GM21423 (cell line): ENCODE data around the gene RNF223.
A peak's percentile ranks its signal among the peaks of the same experiment; 100 is the strongest.

Experiments used
- ATAC-seq: cut with Tn5 transposase; IDR thresholded peaks from one replicate; pipeline ENCODE4 v1.9.1; 2021; ENCODE audit warnings: mild to moderate bottlenecking, moderate library complexity; ENCODE audit not compliant: unreplicated experiment

Gene RNF223

GRCh38 chr1:1047407-1047806 is 26.7 kb downstream of the RNF223 start:
- no peak for ATAC-seq

GRCh38 chr1:1046767-1047166 is 27.3 kb downstream of the RNF223 start:
- no peak for ATAC-seq

GRCh38 chr1:1046243-1046642 is 27.9 kb downstream of the RNF223 start:
- no peak for ATAC-seq

- no peak for ATAC-seq
These were observed 29.0 kb downstream of the RNF223 start for GRCh38 chr1:1045129-1045528.

GRCh38 chr1:1044455-1045078 is 29.5 kb downstream of the RNF223 start:
- ATAC-seq = no peak

GRCh38 chr1:1043921-1044320 is 30.2 kb downstream of the RNF223 start:
- no peak for ATAC-seq

DNA sequence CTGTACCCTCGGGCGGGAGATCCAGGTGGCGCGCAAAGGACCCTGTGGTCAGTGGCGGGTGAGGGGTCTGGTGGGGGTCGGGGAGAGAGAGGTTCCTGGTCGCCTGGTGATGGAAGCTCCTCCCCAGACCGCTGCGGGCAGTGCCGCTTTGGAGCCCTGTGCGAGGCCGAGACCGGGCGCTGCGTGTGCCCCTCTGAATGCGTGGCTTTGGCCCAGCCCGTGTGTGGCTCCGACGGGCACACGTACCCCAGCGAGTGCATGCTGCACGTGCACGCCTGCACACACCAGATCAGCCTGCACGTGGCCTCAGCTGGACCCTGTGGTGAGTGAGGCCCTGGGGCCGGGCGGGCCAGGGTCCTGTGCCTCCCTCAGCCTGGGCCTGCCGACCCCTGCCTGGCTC is 30.7 kb downstream of the RNF223 start:
- no peak for ATAC-seq

DNA sequence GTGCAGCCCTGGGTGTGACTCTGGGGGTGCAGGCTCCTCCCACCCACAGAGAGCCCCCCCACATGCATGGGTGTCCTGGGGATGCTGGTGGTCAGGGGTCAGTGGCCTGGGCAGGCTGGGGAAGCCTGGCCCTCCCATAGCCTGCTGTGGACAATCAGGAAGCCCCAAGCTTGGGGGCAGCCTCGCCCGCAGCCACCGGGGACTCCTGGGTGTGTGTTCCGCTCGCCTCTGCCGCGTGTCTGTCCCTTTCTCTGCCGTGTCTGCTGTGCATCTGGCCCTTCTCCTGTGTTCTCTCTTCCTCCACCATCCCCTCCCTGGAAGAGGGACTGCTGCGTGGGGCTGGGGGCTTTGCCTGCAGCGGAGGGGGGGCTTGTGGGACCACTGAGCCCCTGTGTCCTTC is 31.3 kb downstream of the RNF223 start:
- no peak for ATAC-seq

- ATAC-seq = no peak
These were observed 32.2 kb downstream of the RNF223 start for GRCh38 chr1:1041873-1042272.

DNA sequence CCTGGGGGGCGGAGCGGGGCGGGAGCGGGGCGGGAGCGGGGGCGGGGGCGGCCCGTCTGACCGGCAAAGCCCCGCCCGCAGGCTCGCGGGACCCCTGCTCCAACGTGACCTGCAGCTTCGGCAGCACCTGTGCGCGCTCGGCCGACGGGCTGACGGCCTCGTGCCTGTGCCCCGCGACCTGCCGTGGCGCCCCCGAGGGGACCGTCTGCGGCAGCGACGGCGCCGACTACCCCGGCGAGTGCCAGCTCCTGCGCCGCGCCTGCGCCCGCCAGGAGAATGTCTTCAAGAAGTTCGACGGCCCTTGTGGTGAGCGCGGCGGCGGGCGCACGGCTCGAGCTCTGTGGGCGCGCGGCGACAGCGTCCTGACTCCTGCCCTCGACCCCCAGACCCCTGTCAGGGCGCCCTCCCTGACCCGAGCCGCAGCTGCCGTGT is 33.0 kb downstream of the RNF223 start:
- ATAC-seq = no peak

DNA sequence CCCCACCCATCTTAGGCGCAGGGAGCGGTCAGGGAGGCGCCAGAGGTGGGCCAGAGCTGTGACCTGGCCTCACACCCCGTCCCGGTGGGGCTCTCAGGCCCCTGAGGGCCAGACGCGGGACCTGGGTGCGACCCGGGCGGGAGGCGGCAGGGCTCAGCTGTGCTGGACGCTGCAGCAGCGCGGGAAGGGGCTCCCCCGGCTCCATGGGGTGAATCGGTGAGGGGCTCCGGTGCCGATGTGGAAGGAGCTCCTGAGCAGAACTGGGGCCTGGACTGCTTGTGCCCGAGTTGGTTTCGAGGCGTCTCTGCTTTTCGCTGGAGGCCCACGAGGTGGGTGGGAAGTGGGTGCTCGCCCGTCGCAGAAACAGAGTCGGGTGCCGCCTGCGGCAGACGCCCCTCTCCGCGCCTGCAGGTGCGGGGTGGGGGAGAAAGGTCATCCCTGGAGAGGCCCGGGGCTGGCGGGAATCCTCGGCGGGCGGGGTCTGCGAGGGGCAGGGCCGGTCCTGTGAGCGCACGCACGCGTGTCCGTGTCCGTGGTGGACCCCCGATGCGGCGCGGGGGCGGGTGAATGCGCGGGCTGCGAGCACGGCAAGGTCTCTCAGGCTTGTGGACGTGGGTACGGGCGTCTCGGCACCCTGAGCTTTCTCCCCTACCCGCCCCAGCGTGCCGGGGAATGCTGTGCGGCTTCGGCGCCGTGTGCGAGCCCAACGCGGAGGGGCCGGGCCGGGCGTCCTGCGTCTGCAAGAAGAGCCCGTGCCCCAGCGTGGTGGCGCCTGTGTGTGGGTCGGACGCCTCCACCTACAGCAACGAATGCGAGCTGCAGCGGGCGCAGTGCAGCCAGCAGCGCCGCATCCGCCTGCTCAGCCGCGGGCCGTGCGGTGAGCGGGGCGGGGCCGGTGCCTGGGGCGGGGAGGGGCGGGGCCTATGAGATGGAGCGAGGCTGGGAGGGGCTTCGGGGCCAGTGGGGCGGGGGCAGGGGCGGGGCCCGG is 33.8 kb downstream of the RNF223 start:
- peak; percentile 44 for ATAC-seq

GRCh38 chr1:1039145-1039910 is 34.8 kb downstream of the RNF223 start:
- no peak for ATAC-seq

DNA sequence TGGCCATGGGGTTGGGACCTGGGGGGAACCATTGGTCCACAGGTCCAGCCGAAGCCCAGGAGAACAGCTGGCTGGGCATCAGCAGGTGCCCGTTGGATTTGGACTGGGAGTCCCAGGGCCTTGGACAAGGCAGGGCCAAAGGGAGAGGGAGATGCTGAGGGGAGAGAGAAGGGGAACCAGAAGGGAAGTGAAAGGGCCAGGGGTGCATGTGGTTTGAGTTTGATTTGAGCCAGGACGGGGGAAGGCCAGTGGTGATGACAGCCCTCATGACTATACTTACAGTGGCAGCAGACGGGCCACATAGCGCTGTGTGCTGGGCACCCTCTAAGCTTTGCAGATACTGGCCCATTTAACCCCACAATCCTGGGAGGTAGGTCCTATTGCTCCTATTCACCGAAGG is 35.4 kb downstream of the RNF223 start:
- peak; percentile 36 for ATAC-seq

GRCh38 chr1:1037366-1038327 is 36.5 kb downstream of the RNF223 start:
- no peak for ATAC-seq

GRCh38 chr1:1035291-1035943 is 38.7 kb downstream of the RNF223 start:
- ATAC-seq = no peak

GRCh38 chr1:1034439-1034781 is 39.7 kb downstream of the RNF223 start:
- ATAC-seq = no peak

GRCh38 chr1:1033731-1034438 is 40.2 kb downstream of the RNF223 start:
- no peak for ATAC-seq

DNA sequence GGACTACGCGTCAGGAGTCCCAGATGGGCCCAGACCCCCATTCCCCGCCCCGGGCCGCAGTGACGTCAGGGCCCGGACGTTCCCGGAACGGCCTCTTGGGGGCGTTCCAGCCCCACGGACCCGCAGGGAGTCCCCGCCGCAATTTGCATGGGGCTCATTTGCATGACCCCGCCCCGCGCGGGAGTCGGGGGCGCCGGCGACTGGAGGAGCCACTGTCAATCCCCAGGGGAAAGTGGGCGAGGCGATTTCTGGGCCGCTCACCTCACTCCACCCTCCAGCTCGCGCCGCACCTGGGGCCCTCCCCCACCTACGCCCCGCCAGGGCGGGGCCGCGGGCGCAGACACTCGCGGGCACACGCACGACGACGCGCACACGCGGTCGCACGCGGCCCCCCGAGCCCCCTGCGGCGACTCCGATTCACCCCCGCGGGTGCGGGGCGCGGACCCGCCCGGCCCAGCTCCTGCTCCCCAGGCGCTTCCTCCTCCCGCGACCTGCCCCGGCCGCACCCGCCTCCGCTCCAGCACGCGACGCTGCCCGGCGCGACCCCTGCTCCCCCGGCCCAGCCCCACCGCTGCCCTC is 41.0 kb downstream of the RNF223 start:
- peak; percentile 81 for ATAC-seq

GRCh38 chr1:1032424-1032823 is 41.7 kb downstream of the RNF223 start:
- ATAC-seq = no peak
